NCI-H1694 (cell line): ENCODE measurements around the gene LIN28B.
"Not testable (repeated sequence)": the region's sequence is repeated elsewhere in the genome, so short reads cannot be mapped to it uniquely, and the experiment has no call there.

Experiments
- DNase-seq: peaks from one replicate; lab custom pipeline; 2025; lab: John Stamatoyannopoulos, UW

LIN28B gene

DNA sequence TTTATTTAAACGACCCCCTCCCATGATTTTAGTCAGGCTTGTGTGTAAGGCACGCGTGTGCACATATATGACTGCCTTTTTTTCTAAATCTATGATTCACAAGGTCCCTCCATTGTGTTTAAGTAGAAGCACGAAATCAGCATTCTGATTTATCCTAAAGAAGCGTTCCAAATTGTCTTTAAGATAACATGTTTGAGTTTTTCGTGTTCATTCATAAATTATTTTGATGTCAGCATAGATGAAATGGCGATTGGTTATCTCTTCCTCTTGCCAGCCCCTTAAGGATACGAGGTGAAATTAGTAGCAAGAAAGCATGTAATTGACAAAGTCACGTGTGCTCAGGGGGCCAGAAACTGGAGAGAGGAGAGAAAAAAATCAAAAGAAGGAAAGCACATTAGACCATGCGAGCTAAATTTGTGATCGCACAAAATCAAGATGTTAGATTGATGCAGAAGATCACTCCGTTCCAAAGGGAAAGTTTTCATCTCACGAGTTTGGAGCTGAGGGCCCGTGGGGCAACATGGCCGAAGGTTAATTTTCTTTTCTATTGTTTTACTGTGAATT, at the start of gene LIN28B:
LIN28B (plus strand) TSS at position 377 of the 564 bp plus-strand sequence; CDS start at position 521, 144 bp downstream.
- DNase-seq = no peak

GRCh38 chr6:104908031-104908887, 48.6 kb upstream of the LIN28B start:
- no peak for DNase-seq

DNA sequence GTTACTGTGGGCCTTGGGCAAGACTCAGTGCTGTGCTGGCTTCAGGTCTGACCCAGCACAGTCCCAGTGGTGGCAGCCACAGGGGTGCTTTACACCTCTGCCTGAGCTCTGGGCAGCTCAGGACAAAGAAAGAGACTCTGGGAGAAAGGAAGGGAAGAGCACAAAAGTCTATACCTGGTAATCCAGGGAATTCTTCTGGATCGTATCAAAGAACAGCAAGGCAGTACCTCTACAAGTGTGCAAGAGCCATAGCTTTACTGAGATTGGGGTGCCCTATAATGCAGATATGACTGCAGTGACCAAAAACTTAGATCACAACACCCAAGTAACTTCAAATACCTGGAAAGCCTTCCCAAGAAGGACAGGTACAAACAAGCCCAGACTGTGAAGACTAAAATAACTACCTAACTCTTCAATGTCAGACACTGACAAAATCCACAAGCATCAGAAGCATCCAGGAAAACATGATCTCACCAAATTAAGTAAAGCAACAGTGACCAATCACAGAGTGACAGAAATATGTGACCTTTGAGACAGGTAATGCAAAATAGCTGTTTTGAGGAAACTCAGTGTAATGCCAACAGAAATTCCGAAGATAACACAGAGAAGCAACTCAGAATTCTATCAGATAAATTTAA, 47.9 kb upstream of the LIN28B start:
- DNase-seq = no peak

DNA sequence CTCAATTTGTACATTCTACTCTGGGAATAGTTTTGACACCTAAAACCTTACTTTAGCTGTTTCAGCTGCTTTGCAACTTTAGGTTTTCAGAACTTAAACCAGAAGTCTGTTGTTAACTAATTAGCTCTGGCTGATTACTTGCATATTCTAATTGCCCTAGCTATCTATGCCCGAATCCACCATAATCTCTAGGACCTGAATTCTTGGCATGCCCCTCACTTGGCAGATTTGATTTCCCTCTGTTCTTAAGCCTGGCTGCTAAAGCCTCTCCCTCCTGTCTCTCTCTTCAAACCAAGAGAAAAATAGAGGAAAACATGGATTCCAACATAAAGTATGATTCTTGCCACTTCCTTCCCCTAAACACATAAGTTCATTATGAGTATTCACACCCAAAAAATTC, 35.0 kb upstream of the LIN28B start:
- no peak for DNase-seq

DNA sequence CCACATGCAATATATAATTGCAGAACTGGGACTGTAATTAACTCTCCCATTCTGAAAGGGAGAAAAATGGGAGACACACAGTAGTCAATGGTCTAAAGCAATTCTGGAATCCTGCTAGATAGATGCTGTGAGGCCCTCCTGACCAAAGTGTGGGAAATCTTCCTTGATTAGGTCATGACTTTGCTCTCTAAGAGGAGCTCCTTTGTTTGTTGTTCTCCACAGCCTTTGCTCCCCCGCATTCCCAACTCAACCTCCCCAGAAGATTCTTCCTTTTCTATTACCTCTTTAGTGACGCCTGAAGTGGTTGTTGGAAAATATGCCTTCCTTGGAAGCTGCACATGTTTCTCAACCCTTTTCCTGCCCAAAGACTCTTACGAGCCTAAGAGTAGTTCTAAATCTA, 28.8 kb upstream of the LIN28B start:
- no peak for DNase-seq

GRCh38 chr6:104929353-104929752, 27.6 kb upstream of the LIN28B start:
- no peak for DNase-seq

GRCh38 chr6:104930939-104931338, 26.0 kb upstream of the LIN28B start:
- no peak for DNase-seq

DNA sequence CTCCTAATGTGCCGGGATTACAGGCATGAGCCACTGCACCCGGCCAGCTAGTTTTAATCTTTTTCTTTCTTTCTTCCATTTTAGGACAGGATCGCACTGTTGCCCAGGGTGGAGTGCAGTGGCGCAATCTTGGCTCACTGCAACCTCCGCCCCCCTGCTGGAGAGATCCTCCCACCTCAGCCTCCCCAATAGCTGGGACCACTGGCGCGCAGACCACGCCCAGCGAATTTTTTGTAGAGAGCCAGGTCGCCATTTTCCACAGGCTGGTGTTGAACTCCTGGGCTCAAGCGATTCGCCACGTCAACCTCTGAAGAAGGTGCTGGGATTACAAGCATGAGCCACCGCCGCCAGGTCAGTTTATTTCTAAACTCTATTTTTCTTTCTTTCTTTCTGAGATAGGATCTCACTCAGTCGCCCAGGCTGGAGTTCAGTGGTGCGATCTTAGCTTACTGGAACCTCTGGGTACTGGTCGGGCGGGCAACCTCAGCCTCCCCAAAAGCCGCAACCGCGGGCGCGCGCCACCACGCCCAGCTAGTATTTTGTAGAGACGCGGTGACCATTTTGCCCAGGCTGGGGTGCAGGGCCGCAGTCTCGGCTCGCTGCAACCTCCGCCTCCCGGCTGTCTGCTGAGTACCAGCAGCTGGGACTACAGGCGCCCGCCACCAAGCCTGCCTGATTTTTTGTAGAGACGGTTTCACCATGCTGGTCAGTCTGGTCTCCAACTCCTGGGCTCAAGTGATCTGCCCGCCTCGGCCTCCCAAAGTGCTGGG, 20.0 kb upstream of the LIN28B start:
- no peak for DNase-seq

DNA sequence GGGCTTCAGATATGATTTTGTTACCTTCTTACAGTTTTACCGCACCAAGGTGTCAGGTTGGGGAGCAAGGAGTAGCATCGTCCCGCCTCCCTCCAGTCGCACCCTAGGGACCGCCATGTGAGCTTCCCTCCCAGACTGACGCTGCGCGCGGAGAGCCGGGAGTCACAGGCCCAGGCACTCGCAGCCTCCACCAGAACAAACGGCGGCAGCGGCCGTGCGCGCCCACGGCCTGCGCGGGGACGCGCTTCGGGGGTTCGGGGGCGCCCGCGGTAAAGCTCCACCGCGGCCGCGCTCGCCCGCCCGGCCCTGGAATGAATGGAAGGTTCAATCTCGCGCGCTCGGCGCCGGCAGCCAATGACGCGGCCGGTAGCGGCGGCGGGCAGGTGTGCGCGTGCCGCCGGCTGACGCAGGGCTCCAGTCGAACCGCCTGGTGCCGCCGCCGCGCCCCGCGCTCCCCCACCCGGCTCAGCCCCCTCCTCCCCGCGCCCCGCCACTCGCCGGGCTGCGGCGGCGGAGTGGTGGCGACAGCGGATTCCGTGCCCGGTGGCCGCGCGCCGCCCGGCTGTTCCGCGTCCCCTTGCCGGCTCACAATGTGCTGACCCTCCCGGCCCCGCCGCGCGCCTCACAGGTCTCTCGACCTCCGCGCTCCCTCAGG, 16.5 kb upstream of the LIN28B start:
- DNase-seq = no peak

DNA sequence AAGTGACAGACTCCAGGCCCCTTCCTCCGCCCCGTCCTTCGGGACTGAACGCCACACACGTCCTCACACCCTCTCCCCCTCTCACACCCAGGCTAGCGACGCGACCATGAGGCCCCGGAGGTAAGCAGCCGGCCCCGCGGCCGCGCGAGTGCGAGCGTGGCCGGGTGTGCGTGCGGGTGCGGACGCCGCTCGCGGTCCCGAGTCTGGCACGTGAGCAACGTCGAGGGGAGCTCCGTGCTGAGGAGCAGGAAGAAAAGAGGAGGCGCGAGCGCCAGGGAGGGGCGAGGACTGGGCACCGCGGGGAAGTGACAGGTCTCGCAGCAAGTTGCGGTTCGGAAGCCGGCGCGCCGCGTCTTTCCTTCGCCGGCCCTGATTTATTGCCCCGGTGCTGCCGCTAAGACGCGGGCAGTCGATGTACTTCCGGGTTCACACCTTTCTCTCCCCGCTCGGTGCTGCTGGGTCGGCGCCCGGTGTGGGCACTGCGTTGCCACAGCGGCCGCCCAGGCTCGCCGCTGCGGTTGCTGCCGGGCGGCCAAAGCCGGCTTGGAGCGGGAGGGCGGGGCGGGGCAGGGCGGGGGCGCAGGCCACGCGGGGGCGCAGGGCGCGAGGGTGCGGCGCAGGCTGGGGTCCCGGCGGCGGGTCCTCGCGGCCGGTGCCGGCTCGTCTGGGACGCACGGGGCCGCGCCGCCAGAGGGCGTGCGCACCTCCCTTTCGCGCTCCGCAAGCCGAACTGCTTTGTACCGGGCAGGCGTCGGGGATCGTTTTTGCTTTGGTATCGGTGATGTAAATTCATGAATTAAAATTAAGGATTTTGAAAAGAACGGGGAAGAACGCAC, 15.8 kb upstream of the LIN28B start:
- no peak for DNase-seq

GRCh38 chr6:104941729-104942091, 15.2 kb upstream of the LIN28B start:
- no peak for DNase-seq

DNA sequence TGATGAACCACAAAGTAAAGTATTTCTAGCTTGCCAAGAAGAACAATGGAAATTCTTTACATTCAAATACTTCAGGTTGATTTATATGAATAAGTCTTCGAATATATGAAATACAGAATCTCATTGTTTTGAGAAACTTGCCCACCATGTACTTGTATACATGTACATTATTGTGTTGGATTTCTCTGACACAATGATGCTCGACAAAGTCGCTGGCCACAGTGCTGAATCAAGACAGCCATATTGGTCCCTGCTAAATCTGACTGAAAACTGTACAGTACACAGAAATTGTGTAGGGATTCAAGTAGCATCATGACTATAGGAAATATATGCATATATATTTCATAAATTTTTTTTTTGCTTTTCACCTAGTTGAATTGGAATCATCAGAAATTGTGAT, 13.1 kb upstream of the LIN28B start:
- DNase-seq = no peak

DNA sequence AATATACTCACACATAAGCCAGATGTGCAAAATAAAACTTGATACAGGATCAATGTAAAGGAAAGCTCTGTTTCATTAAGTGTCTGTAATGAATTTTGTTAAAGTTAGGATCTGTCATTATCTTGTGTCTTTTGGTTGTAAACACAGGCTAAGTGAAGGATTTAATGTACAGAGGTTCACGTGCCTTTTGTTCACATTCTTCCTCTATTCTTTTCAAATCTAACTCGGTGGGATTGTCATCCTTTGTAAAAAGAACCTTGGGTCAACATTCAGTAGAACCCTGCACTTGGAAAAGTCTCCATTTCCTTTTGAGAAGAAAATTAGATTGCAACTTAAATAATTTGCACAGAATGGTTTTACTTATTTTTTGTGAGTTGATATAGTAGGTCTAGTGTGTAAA, 7.7 kb upstream of the LIN28B start:
- DNase-seq = no peak

DNA sequence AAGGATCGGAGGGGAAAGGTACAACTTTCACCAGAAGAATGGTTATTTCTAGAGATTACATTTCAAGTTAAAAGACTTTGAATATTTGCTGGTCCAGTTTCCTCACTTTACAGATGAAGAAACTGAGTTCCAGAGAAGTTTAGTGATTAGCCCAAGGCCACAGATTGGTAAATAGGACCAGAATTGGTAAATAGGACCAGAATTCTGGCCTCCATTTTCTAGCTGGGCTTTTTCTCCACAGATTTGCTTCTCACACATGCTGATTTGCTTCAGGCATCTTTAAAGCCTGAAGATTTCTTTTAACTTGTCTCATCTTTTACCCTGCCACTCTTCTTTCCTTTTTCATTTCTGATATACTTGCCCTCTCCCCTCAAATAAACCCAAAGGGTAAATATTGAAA, 5.2 kb upstream of the LIN28B start:
- no peak for DNase-seq

GRCh38 chr6:104952911-104953399, 4.0 kb upstream of the LIN28B start:
- no peak for DNase-seq

DNA sequence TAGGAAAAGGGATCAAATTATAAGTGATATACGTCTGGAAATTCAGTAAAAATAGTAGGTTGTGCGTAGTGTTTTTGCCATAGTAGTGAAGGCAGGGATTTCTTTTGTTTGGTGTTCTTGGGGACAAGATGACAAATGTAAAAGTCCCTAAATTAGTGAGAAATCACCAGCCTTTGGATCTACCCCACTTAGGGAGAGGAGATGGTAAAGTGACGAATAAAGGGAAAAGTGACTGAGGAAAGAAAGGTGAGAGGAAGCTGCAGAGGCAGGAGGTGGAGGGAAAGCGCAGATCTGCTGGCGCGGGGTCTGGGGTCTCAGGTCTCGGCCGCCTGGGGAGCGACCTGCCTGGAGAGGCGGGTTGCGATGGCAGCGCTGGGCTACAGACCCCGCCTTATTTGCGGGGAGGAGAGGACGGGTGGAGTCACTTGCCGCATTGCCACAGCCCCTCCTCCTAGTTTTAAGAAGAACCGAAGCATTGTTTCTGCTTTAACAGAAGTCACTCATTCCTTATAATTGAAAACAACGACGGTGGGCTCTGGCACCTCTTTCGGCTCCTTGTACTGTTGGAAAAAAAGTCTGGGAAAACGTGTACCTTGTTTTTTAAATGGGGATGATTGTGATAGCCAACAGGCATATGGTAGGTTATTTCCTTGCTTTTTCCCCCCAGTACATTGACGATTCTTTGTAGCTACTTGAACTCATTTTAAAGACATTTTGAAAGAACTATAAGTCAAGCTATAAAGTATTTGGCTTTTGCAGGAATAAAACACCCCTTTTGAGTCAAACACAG, 3.3 kb upstream of the LIN28B start:
- not testable (repeated sequence) for DNase-seq

DNA sequence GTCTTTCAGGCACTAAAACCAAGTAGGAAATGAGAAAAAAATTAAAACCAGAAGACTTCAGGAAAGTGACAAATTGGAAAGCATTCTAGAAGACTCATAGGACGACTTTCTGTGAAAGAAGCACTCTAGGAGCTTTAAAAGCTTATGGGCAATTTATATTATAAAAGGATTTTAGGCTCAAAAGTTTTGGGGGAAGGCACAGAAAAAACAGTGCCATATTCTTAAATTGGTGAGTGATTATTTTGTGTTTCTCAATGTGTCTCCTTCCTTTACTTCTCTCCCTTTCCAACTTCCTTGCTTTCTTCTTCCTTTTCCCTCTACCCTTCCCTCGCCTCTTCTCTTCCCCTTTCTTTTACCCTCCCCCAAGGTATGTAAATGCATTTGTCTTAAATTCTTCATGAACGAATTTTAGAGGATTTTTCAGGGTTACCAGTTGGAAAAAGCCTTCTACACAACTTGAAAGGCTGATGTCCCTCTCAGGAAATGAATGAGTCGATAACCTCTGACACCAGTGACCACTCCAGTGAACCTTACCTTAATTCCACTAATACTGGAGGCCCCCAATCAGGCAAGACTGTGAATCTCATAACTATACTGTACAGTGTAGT, 2.6 kb upstream of the LIN28B start:
- DNase-seq = no peak

- no peak for DNase-seq
Observed at GRCh38 chr6:104955491-104955890, 1.4 kb upstream of the LIN28B start.

DNA sequence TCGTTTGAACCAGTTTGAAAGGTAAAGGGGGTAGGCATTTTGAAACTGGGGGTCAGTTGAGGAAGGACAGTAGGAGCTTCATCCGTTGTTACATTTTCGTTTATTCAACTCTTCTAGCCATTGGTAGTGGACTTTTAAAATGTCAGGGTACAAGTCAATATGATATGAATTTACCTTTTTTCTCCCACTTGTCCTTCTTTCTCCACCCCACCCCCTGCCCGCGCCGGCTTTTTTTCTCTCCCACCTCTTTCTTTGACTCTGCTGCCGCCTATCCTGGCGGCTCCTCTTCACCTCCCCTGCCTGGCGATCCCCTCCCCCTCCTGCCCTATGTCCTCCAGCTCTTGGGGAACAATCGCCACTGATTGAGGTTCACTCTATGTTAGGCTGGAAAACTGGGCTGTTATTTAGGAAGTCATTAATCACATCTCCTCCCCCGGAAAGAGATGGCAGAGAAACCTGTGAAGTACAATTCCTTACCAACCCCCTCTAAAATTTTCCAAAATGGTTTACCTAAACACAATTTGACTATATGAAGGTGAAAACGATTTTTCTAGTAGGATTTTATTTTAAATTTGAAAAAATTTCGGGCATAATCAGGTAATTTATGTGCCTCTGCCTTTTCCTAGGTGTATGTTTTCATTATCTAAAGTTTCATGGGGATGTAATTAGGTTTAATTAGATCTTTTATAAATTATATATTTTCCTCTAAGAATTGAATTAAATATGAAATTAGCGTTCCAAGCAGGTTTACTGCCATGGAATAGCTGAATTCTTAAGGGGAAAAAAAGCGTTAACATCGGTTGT, 778 bp upstream of the LIN28B start:
- no peak for DNase-seq
